ENCODE results near the gene UNC5A. TPM values are rescaled to one million over a fixed set of nuclear protein-coding genes. Genes with fewer than 3 reads are reported as not detected.

Gene UNC5A
- polyA plus RNA-seq, 1 of the 3 experiments (the other 2 are of a cell fraction), result 0.46 TPM

GRCh38 chr5:176765687-176766086, 44.7 kb upstream of the UNC5A start (continued):
- TF ChIP-seq FOXJ3 (CRISPR knock-in tag; IDR thresholded peaks at IDR 0.05) (no peak), GATA2 (CRISPR knock-in tag; IDR thresholded peaks at IDR 0.05) (no peak), SIN3A (IDR thresholded peaks at IDR 0.05; ENCODE audit: borderline replicate concordance, low read depth, low read length) (no peak), TAF1 (IDR thresholded peaks at IDR 0.05; ENCODE audit: borderline replicate concordance, low read depth, low read length) (no peak)
- TF ChIP-seq, protein P1, sequence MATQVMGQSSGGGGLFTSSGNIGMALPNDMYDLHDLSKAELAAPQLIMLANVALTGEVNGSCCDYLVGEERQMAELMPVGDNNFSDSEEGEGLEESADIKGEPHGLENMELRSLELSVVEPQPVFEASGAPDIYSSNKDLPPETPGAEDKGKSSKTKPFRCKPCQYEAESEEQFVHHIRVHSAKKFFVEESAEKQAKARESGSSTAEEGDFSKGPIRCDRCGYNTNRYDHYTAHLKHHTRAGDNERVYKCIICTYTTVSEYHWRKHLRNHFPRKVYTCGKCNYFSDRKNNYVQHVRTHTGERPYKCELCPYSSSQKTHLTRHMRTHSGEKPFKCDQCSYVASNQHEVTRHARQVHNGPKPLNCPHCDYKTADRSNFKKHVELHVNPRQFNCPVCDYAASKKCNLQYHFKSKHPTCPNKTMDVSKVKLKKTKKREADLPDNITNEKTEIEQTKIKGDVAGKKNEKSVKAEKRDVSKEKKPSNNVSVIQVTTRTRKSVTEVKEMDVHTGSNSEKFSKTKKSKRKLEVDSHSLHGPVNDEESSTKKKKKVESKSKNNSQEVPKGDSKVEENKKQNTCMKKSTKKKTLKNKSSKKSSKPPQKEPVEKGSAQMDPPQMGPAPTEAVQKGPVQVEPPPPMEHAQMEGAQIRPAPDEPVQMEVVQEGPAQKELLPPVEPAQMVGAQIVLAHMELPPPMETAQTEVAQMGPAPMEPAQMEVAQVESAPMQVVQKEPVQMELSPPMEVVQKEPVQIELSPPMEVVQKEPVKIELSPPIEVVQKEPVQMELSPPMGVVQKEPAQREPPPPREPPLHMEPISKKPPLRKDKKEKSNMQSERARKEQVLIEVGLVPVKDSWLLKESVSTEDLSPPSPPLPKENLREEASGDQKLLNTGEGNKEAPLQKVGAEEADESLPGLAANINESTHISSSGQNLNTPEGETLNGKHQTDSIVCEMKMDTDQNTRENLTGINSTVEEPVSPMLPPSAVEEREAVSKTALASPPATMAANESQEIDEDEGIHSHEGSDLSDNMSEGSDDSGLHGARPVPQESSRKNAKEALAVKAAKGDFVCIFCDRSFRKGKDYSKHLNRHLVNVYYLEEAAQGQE (IDR thresholded peaks at IDR 0.05; ENCODE audit: low read depth, low read length), result no peak

DNA sequence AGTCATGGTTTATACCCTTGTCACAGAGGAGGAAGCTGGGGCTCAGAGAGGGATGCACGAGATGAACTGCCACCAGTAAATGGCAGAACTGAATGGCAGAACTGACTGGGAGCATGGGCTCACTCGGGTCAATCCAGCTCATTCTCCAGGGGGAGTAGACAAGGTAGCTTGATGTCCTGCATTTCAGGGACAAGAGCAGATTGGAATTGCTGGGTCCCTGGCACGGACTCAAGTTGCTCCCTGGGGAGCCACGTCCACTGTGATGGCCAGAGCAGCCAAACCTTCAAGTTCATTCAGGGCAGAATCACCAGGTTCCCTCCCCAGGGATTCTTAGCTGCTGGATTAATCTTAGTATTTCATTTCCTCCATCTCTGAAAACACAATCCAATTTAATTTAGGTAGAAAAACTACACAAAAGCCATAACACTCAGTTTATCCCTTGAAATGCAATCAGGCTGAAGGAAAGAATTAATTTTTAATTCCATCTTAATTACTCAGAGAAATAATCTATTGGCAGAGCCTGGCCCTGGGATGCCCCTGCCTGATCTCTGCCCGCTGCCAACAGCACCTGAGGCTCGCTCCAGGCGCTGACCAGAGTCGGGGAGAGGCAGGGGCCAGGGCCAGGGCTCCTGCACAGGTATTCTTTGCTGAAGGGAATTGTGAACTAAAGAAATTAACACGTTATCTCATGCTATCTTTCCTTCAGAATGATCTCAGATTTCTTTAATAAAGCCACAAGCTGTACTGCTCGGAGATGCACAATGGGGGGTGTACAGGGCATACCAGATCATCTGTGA, 42.0 kb upstream of the UNC5A start:
- ChIA-PET CTCF (no interaction called here), POLR2A (no interaction called here)
- Histone ChIP-seq H3K9me2 (no peaks in the 10 kb centered on the region), H3K27me3 (ENCODE audit: insufficient read depth) (no peaks in the 10 kb centered on the region), H3K79me2 (ENCODE audit: insufficient read depth) (no peaks in the 10 kb centered on the region), H3K4me3 (ENCODE audit: low read depth in 2 of 2, low read length in 1 of 2) (no peak overlapping the region), H3K36me3 (replicated peaks in 1 of 2; ENCODE audit: control insufficient read depth in 1 of 2, insufficient read depth in 2 of 2, low read length in 1 of 2) (no peaks in the 10 kb centered on the region), H4K20me1 (ENCODE audit: insufficient read depth) (no peaks in the 10 kb centered on the region), H2AFZ (ENCODE audit: low read depth) (no peak overlapping the region), H3K4me1 (ENCODE audit: control insufficient read depth in 1 of 2, insufficient read depth in 2 of 2, low read depth in 1 of 2, low read length in 1 of 2) (peaks cover 0 to 3% of the 10 kb centered on the region in 2 experiments; a peak in 1 of 4 replicates), H3F3A (replicated peaks; ENCODE audit: insufficient read depth) (no peaks in the 10 kb centered on the region), H3K27ac (ENCODE audit: low read depth in 2 of 2, low read length in 1 of 2) (no peak overlapping the region), H3K4me2 (no peak overlapping the region), H3K9ac (no peak overlapping the region), H3K9me3 (no peaks in the 10 kb centered on the region)
- no peak for DNase-seq
- 45% methylated on average over 10 of the region's 10 CpGs for WGBS (ENCODE audit: low lambda C conversion rate)
- TF ChIP-seq USF1 (IDR thresholded peaks at IDR 0.05; ENCODE audit: borderline replicate concordance, low read depth), result no peak

DNA sequence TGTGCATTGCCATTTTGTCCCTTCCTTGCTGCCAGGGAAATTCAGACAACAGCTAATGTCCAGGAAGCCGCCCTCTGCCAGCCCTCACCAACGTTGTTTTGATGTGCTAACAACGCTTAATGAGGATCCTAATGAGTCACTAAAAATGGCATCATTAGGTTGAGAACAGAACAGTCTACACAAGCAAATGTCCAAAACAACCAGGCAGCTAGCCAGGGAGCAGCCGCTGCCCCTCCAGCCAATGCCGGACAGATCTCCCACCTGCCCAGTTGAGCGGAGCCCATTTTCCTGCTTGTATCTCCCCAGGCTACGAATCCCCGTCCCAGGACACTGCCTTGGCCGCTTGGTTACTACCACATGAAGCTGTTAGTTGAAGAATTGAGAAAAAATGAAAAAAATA, 40.4 kb upstream of the UNC5A start:
- ChIA-PET POLR2A (no interaction called here), CTCF (interaction anchor here (0.6 kb wide), 1 partner anchor 17 kb away, joined by 3 read pairs; no protein-coding TSS in a partner anchor)
- no peak overlapping the region for H3K4me3 ChIP-seq (ENCODE audit: low read depth in 2 of 2, low read length in 1 of 2)
- no peak overlapping the region for H3K9ac ChIP-seq
- no peak for DNase-seq
- H3K9me3 ChIP-seq, result no peaks in the 10 kb centered on the region
- H3K27ac ChIP-seq (ENCODE audit: low read depth in 2 of 2, low read length in 1 of 2), result no peak overlapping the region
- H3F3A ChIP-seq (replicated peaks; ENCODE audit: insufficient read depth), result no peaks in the 10 kb centered on the region
- no peaks in the 10 kb centered on the region for H4K20me1 ChIP-seq (ENCODE audit: insufficient read depth)
- no peaks in the 10 kb centered on the region for H3K36me3 ChIP-seq (replicated peaks in 1 of 2; ENCODE audit: control insufficient read depth in 1 of 2, insufficient read depth in 2 of 2, low read length in 1 of 2)
- WGBS (ENCODE audit: low lambda C conversion rate), result 66% methylated on average over 9 of the region's 9 CpGs
- no peak for TF ChIP-seq MAX (IDR thresholded peaks at IDR 0.05; ENCODE audit: low read depth)
- TF ChIP-seq ZBTB33 (IDR thresholded peaks at IDR 0.05; ENCODE audit: borderline replicate concordance, low read depth), result no peak
- no peak for TF ChIP-seq RCOR1 (IDR thresholded peaks at IDR 0.05; ENCODE audit: low read length)
- TF ChIP-seq TCF12 (IDR thresholded peaks at IDR 0.05), result no peak
- no peak for TF ChIP-seq IRF3 (IDR thresholded peaks at IDR 0.05; ENCODE audit: low read depth, low read length)
- no peak for TF ChIP-seq EZH2phosphoT487 (IDR thresholded peaks at IDR 0.05; ENCODE audit: borderline replicate concordance, low read depth)
- H3K4me1 ChIP-seq (ENCODE audit: control insufficient read depth in 1 of 2, insufficient read depth in 2 of 2, low read depth in 1 of 2, low read length in 1 of 2), result peaks cover 0 to 3% of the 10 kb centered on the region in 2 experiments; a peak in 1 of 4 replicates
- H3K79me2 ChIP-seq (ENCODE audit: insufficient read depth), result no peaks in the 10 kb centered on the region
- H3K4me2 ChIP-seq, result no peak overlapping the region
- H3K9me2 ChIP-seq, result no peaks in the 10 kb centered on the region
- H2AFZ ChIP-seq (ENCODE audit: low read depth), result no peak overlapping the region
- H3K27me3 ChIP-seq (ENCODE audit: insufficient read depth), result no peaks in the 10 kb centered on the region
